SK-N-SH (cell line): Measurements from ENCODE around the gene PDE8A. TPM values are rescaled to one million over a fixed set of nuclear protein-coding genes. Genes with fewer than 3 reads are reported as not detected.

ENCODE experiments used
- CTCF ChIA-PET: fragments of 300-600, 350-600 bp; formaldehyde crosslinking; extraction: SDS; loops from one replicate; lab custom pipeline; 2021; lab: Yijun Ruan, JAX
- POLR2A ChIA-PET: fragments of 350-600 bp; sonication (Branson Sonifier 250); formaldehyde crosslinking; extraction: SDS; loops from one replicate; lab custom pipeline; 2020; ENCODE audit warnings: antibody characterized with exemption, inconsistent platforms; lab: Yijun Ruan, JAX
- DNase-seq: peaks from one replicate; pipeline ENCODE4 v3.0.0; 2012
- H2AFZ ChIP-seq: fragments of 200-600 bp; sonication (generic); 2 replicates; pipeline ENCODE4 v1.8.1; 2016; ENCODE audit warnings: antibody characterized with exemption, mild to moderate bottlenecking, low read depth
- H3F3A ChIP-seq: fragments of 200-600 bp; sonication (generic); replicated peaks from 2 replicates; pipeline ENCODE3; 2016; ENCODE audit warnings: antibody characterized with exemption, mild to moderate bottlenecking; ENCODE audit not compliant: insufficient read depth
- H3K27ac ChIP-seq, 2 experiments: fragments of 200-500 bp in 1 of 2; fragments of 200-600 bp in 1 of 2; sonication (Bioruptor generic) in 1 of 2; sonication (generic), shearing (Covaris generic) in 1 of 2; 2 replicates each; pipeline versions ENCODE4 v1.5.1 to v1.6.1; 2014 to 2016; ENCODE audit warnings: low read depth in 2 of 2, inconsistent platforms in 1 of 2, low read length in 1 of 2, mild to moderate bottlenecking in 1 of 2, mixed read lengths in 1 of 2
- H3K27me3 ChIP-seq: fragments of 200-600 bp; sonication (generic), shearing (Covaris generic); 2 replicates; pipeline ENCODE4 v1.6.1; 2016; ENCODE audit warnings: mixed run types; ENCODE audit not compliant: insufficient read depth
- H3K36me3 ChIP-seq, 2 experiments: fragments of 200-500 bp in 1 of 2; fragments of 200-600 bp in 1 of 2; sonication (Bioruptor generic) in 1 of 2; sonication (generic) in 1 of 2; replicated peaks in 1 of 2; 2 replicates each; pipeline versions ENCODE3 to v1.5.1; 2014 to 2016; ENCODE audit warnings: low read length in 1 of 2, mild to moderate bottlenecking in 1 of 2; ENCODE audit not compliant: insufficient read depth in 2 of 2, control insufficient read depth in 1 of 2
- H3K4me1 ChIP-seq, 2 experiments: fragments of 200-500 bp in 1 of 2; fragments of 200-600 bp in 1 of 2; sonication (Bioruptor generic) in 1 of 2; sonication (generic), shearing (Covaris generic) in 1 of 2; 2 replicates each; pipeline versions ENCODE4 v1.5.1 to v1.6.1; 2014 to 2016; ENCODE audit warnings: low read depth in 1 of 2, low read length in 1 of 2, mixed run types in 1 of 2; ENCODE audit not compliant: insufficient read depth in 2 of 2, control insufficient read depth in 1 of 2
- H3K4me2 ChIP-seq: fragments of 200-600 bp; sonication (generic), shearing (Covaris generic); 2 replicates; pipeline ENCODE4 v1.6.1; 2017; ENCODE audit warnings: mixed run types
- H3K4me3 ChIP-seq, 2 experiments: fragments of 200-500 bp in 1 of 2; fragments of 200-600 bp in 1 of 2; sonication (Bioruptor generic) in 1 of 2; sonication (generic), shearing (Covaris generic) in 1 of 2; 2 replicates each; pipeline versions ENCODE4 v1.5.1 to v1.8.1; 2014 to 2016; ENCODE audit warnings: low read depth in 2 of 2, inconsistent platforms in 1 of 2, low read length in 1 of 2, mild to moderate bottlenecking in 1 of 2, mixed read lengths in 1 of 2, moderate library complexity in 1 of 2
- H3K79me2 ChIP-seq: fragments of 200-600 bp; sonication (generic); 2 replicates; pipeline ENCODE4 v1.8.1; 2017; ENCODE audit warnings: mild to moderate bottlenecking; ENCODE audit not compliant: insufficient read depth
- H3K9ac ChIP-seq: fragments of 200-600 bp; sonication (generic); 2 replicates; pipeline ENCODE4 v1.6.1; 2017; ENCODE audit warnings: mixed run types
- H3K9me2 ChIP-seq: fragments of 200-600 bp; sonication (generic); 2 replicates; pipeline ENCODE4 v1.6.1; 2017; ENCODE audit warnings: mixed run types
- H3K9me3 ChIP-seq: fragments of 200-600 bp; sonication (generic); 2 replicates; pipeline ENCODE4 v1.6.1; 2017; ENCODE audit warnings: mixed run types, mild to moderate bottlenecking, moderate library complexity
- H4K20me1 ChIP-seq: fragments of 200-600 bp; sonication (generic); 2 replicates; pipeline ENCODE4 v1.6.1; 2017; ENCODE audit warnings: mild to moderate bottlenecking, mixed run types; ENCODE audit not compliant: insufficient read depth
- CTCF ChIP-seq: fragments of 200-600 bp; sonication (generic); IDR thresholded peaks from 2 replicates; pipeline ENCODE4 v1.6.1; 2017; ENCODE audit warnings: antibody characterized with exemption, mild to moderate bottlenecking, moderate library complexity
- FOSL2 ChIP-seq: IDR thresholded peaks from 2 replicates; pipeline ENCODE4 v1.4.0; 2012; ENCODE audit warnings: low read depth, mild to moderate bottlenecking, moderate library complexity, borderline replicate concordance
- FOXJ3 ChIP-seq: sonication (generic); formaldehyde crosslinking; IDR thresholded peaks from 2 replicates; pipeline ENCODE4 v1.5.1; 2020; ENCODE audit warnings: mild to moderate bottlenecking, missing genetic modification reagents
- FOXM1 ChIP-seq: IDR thresholded peaks from 2 replicates; pipeline ENCODE4 v1.4.0; 2012; ENCODE audit warnings: low read depth, mild to moderate bottlenecking
- IRF3 ChIP-seq: fragments of 150-350 bp; IDR thresholded peaks from 2 replicates; pipeline ENCODE4 v1.6.1; 2016; ENCODE audit warnings: mild to moderate bottlenecking, low read depth, low read length
- JUND ChIP-seq: IDR thresholded peaks from 2 replicates; pipeline ENCODE4 v1.4.0; 2012
- MEF2A ChIP-seq: IDR thresholded peaks from 2 replicates; pipeline ENCODE4 v1.4.0; 2012; ENCODE audit warnings: low read depth, borderline replicate concordance
- NRF1 ChIP-seq: IDR thresholded peaks from 2 replicates; pipeline ENCODE4 v1.6.1; 2012; ENCODE audit warnings: low read depth, mild to moderate bottlenecking, low read length
- POLR2AphosphoS5 ChIP-seq: IDR thresholded peaks from 2 replicates; pipeline ENCODE4 v1.6.1; 2012; ENCODE audit warnings: low read depth, low read length
- RAD21 ChIP-seq: IDR thresholded peaks from 2 replicates; pipeline ENCODE4 v1.6.1; 2012; ENCODE audit warnings: mild to moderate bottlenecking, low read length
- RCOR1 ChIP-seq: fragments of 150-350 bp; IDR thresholded peaks from 2 replicates; pipeline ENCODE4 v1.6.1; 2017; ENCODE audit warnings: antibody characterized with exemption, low read length
- TCF12 ChIP-seq: IDR thresholded peaks from 2 replicates; pipeline ENCODE4 v1.4.0; 2012
- TEAD4 ChIP-seq: IDR thresholded peaks from 2 replicates; pipeline ENCODE4 v1.4.0; 2012; ENCODE audit warnings: mild to moderate bottlenecking, borderline replicate concordance; ENCODE audit not compliant: insufficient read depth
- WGBS: methylation state at CpG from one replicate; pipeline ENCODE4 v1.1.6; 2017; ENCODE audit warnings: low lambda C conversion rate; 5-methylcytosine and 5-hydroxymethylcytosine counted together
- polyA plus RNA-seq, 3 experiments: library from polyadenylated mRNA; depleted of rRNA; stranded (reverse); fragments of >200 nt; gene quantifications; 2 replicates each; pipeline ENCODE4 v1.2.3, GENCODE V29; 2012
- TF ChIP-seq, protein P1 (sequence below): IDR thresholded peaks from 2 replicates; pipeline ENCODE4 v1.4.0; 2012; ENCODE audit warnings: low read depth, borderline replicate concordance
- TF ChIP-seq, protein P2 (sequence below): IDR thresholded peaks from 2 replicates; pipeline ENCODE4 v1.6.1; 2012; ENCODE audit warnings: mild to moderate bottlenecking, low read depth, low read length, moderate library complexity

The PDE8A gene
- polyA plus RNA-seq, 1 of the 3 experiments (the other 2 are of a cell fraction): 13.4 TPM

GRCh38 chr15:85164841-85165466 is 183.3 kb downstream of the PDE8A start:
- Histone ChIP-seq H3K9ac (no peak overlapping the region), H2AFZ (no peak overlapping the region), H3K27me3 (no peaks in the 10 kb centered on the region), H4K20me1 (no peaks in the 10 kb centered on the region), H3K36me3 (no peaks in the 10 kb centered on the region), H3F3A (no peaks in the 10 kb centered on the region), H3K79me2 (no peaks in the 10 kb centered on the region), H3K4me3 (no peak overlapping the region), H3K9me3 (peaks cover 8% of the 10 kb centered on the region; the same call in 1 of the 2 replicates), H3K9me2 (no peaks in the 10 kb centered on the region), H3K4me2 (no peak overlapping the region), H3K4me1 (peaks cover 0 to 2% of the 10 kb centered on the region in 2 experiments; a peak in 1 of 4 replicates), H3K27ac (no peak overlapping the region)
- ChIA-PET POLR2A (no interaction called here), CTCF (no interaction called here)
- WGBS: 67% methylated on average over 7 of the region's 7 CpGs
- TF ChIP-seq, protein P1, sequence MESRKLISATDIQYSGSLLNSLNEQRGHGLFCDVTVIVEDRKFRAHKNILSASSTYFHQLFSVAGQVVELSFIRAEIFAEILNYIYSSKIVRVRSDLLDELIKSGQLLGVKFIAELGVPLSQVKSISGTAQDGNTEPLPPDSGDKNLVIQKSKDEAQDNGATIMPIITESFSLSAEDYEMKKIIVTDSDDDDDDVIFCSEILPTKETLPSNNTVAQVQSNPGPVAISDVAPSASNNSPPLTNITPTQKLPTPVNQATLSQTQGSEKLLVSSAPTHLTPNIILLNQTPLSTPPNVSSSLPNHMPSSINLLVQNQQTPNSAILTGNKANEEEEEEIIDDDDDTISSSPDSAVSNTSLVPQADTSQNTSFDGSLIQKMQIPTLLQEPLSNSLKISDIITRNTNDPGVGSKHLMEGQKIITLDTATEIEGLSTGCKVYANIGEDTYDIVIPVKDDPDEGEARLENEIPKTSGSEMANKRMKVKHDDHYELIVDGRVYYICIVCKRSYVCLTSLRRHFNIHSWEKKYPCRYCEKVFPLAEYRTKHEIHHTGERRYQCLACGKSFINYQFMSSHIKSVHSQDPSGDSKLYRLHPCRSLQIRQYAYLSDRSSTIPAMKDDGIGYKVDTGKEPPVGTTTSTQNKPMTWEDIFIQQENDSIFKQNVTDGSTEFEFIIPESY: no peak
- TF ChIP-seq JUND (no peak), FOSL2 (no peak), RAD21 (no peak), MEF2A (no peak), NRF1 (no peak), RCOR1 (no peak), IRF3 (no peak), POLR2AphosphoS5 (no peak), TEAD4 (no peak), FOXM1 (no peak), TCF12 (no peak), CTCF (no peak), FOXJ3 (CRISPR knock-in tag) (no peak)
- TF ChIP-seq, protein P2, sequence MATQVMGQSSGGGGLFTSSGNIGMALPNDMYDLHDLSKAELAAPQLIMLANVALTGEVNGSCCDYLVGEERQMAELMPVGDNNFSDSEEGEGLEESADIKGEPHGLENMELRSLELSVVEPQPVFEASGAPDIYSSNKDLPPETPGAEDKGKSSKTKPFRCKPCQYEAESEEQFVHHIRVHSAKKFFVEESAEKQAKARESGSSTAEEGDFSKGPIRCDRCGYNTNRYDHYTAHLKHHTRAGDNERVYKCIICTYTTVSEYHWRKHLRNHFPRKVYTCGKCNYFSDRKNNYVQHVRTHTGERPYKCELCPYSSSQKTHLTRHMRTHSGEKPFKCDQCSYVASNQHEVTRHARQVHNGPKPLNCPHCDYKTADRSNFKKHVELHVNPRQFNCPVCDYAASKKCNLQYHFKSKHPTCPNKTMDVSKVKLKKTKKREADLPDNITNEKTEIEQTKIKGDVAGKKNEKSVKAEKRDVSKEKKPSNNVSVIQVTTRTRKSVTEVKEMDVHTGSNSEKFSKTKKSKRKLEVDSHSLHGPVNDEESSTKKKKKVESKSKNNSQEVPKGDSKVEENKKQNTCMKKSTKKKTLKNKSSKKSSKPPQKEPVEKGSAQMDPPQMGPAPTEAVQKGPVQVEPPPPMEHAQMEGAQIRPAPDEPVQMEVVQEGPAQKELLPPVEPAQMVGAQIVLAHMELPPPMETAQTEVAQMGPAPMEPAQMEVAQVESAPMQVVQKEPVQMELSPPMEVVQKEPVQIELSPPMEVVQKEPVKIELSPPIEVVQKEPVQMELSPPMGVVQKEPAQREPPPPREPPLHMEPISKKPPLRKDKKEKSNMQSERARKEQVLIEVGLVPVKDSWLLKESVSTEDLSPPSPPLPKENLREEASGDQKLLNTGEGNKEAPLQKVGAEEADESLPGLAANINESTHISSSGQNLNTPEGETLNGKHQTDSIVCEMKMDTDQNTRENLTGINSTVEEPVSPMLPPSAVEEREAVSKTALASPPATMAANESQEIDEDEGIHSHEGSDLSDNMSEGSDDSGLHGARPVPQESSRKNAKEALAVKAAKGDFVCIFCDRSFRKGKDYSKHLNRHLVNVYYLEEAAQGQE: no peak
- DNase-seq: no peak
